GM18505 (cell line): ENCODE measurements around the gene TMEM239.

Source experiments
- ATAC-seq: cut with Tn5 transposase; IDR thresholded peaks from one replicate; pipeline ENCODE4 v1.9.1; 2021; ENCODE audit not compliant: unreplicated experiment
- POLR2A ChIP-seq: IDR thresholded peaks from 4 replicates; pipeline ENCODE4 v1.6.1; 2011; ENCODE audit warnings: borderline replicate concordance; ENCODE audit not compliant: insufficient read depth, insufficient read length; ENCODE audit errors: extremely low read depth

Gene TMEM239

GRCh38 chr20:2838847-2839671, 22.9 kb downstream of the TMEM239 start:
- no peak for TF ChIP-seq POLR2A
- no peak for ATAC-seq

- no peak for TF ChIP-seq POLR2A
- no peak for ATAC-seq
These were observed 23.6 kb downstream of the TMEM239 start for GRCh38 chr20:2839732-2840137.

- peak; percentile 96 for ATAC-seq
- TF ChIP-seq POLR2A: peak; percentile 85
These were observed 24.2 kb downstream of the TMEM239 start, which contains the start of the genes PCED1A and VPS16 for GRCh38 chr20:2840138-2840966. PCED1A (minus strand) TSS chr20:2840655; CDS start chr20:2839912, 743 bp downstream. VPS16 (plus strand) TSS chr20:2840745; CDS start chr20:2840775, 30 bp downstream.

- no peak for TF ChIP-seq POLR2A
- peak; percentile 39 for ATAC-seq
These were observed 24.9 kb downstream of the TMEM239 start for GRCh38 chr20:2840967-2841531.

GRCh38 chr20:2845607-2846006, 29.4 kb downstream of the TMEM239 start:
- no peak for ATAC-seq

GRCh38 chr20:2846698-2847097, 30.5 kb downstream of the TMEM239 start:
- no peak for TF ChIP-seq POLR2A
- no peak for ATAC-seq

More at GRCh38 chr20:2845607-2846006, 29.4 kb downstream of the TMEM239 start:
- no peak for TF ChIP-seq POLR2A

GRCh38 chr20:2847802-2848201, 31.6 kb downstream of the TMEM239 start:
- TF ChIP-seq POLR2A: no peak
- ATAC-seq: no peak

- no peak for ATAC-seq
- TF ChIP-seq POLR2A: no peak
These were observed 33.4 kb downstream of the TMEM239 start for GRCh38 chr20:2849529-2849928.

- no peak for ATAC-seq
- no peak for TF ChIP-seq POLR2A
These were observed 34.9 kb downstream of the TMEM239 start for GRCh38 chr20:2851086-2851485.

GRCh38 chr20:2858591-2858990, 42.4 kb downstream of the TMEM239 start:
- ATAC-seq: no peak
- TF ChIP-seq POLR2A: no peak

- no peak for TF ChIP-seq POLR2A
- ATAC-seq: no peak
These were observed 43.4 kb downstream of the TMEM239 start for GRCh38 chr20:2859330-2860121.

- ATAC-seq: no peak
- TF ChIP-seq POLR2A: no peak
These were observed 48.5 kb downstream of the TMEM239 start for GRCh38 chr20:2864626-2865025.
